Coronary artery (tissue), 2 donors: ENCODE results near the gene PPP1R3D.

Source experiments
- DNase-seq: peaks from one replicate; pipeline ENCODE4 v3.0.0-alpha.2; 2017; ENCODE audit warnings: low spot score
- H3K27ac ChIP-seq, 2 donors: fragments of 200-600 bp; sonication (generic); one replicate each; pipeline ENCODE4 v1.5.1; 2016 to 2019
- H3K4me3 ChIP-seq: fragments of 200-600 bp; sonication (generic); 2 replicates; pipeline ENCODE4 v1.5.1; 2016; ENCODE audit warnings: mild to moderate bottlenecking, moderate library complexity
- TF ChIP-seq, protein P1 (sequence below): fragments of 200-600 bp; sonication (generic); IDR thresholded peaks from one replicate; pipeline ENCODE4 v1.5.1; 2019; ENCODE audit warnings: antibody characterized with exemption

Gene PPP1R3D

GRCh38 chr20:59933849-59934585 is 6.1 kb downstream of the PPP1R3D start:
- peak; percentile 84 for DNase-seq
- TF ChIP-seq, protein P1, sequence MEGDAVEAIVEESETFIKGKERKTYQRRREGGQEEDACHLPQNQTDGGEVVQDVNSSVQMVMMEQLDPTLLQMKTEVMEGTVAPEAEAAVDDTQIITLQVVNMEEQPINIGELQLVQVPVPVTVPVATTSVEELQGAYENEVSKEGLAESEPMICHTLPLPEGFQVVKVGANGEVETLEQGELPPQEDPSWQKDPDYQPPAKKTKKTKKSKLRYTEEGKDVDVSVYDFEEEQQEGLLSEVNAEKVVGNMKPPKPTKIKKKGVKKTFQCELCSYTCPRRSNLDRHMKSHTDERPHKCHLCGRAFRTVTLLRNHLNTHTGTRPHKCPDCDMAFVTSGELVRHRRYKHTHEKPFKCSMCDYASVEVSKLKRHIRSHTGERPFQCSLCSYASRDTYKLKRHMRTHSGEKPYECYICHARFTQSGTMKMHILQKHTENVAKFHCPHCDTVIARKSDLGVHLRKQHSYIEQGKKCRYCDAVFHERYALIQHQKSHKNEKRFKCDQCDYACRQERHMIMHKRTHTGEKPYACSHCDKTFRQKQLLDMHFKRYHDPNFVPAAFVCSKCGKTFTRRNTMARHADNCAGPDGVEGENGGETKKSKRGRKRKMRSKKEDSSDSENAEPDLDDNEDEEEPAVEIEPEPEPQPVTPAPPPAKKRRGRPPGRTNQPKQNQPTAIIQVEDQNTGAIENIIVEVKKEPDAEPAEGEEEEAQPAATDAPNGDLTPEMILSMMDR = peak; percentile 97
- H3K4me3 ChIP-seq = peak overlapping the region; percentile 74
- peak overlapping the region; percentile 34 to 76 for H3K27ac ChIP-seq

DNA sequence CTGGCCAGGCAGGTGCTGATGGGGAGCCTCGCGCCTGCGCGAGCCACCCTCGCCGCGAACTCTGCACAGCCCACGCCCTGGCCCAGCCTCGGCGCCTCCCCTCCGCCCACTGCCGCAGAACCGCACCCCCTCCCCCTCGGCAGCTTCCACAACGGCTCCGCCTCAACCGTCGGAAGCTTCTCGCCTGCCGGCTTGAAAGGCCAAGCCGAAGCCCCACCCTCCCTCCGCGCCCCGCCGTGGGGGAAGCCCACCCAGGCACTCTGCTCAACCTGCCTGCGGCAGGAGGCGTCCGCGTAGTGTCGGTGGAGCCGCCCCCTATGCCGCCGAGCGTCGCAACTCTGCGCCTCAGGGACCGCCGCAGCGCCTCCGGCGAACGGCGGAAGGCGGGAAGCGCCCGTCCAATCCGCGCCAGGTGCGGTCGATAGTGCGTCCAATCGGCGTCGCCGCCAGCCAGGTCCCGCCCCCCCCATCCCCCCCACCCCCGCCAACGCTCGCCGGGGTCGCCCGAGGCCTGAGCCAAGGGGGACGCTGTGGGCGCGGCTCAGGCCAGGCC is 6.7 kb downstream of the PPP1R3D start, which contains the start of gene SYCP2:
TSS of gene SYCP2 (minus strand) at position 342 of the 553 bp plus-strand sequence. CDS start 11,224 bp downstream, outside the sequence.
- TF ChIP-seq, protein P1 = no peak
- Histone ChIP-seq H3K4me3 (peak within 1 kb of the TSS; percentile 74), H3K27ac (peak within 1 kb of the TSS; percentile 34 to 76)
- no peak for DNase-seq

DNA sequence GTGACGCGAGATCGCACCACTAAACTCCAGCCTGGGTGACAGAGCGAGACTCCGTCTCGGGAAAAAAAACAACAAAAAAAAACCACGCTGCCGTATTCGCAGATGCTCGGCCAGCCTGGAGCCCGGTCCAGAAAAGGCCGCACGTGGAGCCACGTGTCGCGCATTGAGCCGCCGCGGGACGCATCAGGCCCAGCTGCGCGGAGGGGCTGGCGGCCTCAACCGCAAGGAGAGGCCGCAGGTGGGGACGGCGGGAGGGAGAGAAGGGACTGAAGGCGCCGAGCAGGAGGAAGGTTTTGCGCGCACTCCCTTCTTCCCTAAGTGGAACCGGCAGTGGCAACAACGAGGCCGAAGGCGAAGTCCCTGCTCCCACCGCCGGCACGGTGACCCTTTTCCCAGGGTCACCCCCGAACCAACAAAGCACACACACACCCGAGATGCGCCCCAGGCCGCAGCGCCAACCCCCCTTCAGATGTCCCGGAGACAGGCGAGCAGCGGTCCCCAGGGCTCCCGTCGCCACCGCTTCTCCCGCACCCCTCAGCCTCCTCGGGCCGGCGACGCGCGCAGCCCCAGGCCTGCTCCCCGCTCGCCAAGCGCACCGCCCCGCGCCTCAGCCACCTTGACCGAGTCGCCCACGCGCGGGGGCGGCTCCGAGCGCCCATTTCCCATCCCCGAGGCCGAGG is 7.3 kb downstream of the PPP1R3D start:
- DNase-seq = no peak
- Histone ChIP-seq H3K4me3 (peak overlapping the region; percentile 74), H3K27ac (no peak overlapping the region)
- TF ChIP-seq, protein P1 = no peak

DNA sequence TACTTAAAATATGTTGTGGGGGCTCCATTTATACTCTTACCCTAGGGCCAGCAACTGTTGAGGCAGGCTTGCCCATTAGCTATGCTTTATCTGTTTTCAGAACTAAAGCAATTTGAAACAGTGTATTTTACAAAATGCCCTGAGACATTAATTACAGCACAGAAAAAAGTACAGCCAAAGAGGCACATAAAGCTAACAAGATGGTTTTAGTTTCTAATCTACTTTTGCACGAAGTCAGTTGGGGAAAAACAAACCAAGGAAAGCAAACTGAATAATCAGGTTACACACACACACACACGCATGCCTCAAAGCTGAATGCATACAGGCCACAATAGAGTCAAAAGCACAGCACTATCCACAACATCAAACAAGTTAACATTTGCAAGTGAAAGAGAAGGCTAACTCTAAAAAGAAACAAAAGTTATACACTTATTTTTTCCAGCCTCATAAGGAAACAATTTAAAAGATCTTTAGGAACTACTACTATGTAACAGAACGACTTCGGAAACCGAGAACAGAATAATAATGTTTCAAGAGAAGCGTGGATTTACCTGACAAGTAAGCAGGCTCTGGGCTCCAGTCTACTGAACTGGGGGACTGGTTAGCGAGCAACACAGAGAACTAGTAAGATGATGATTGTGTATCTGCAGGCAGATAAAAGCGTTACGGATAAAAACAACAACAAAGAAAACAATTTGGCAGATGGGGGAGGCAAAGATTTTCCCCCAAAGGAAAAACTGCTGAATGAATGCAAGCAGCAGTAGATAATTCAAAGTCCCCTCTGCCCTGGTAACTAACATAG is 8.4 kb downstream of the PPP1R3D start:
- Histone ChIP-seq H3K4me3 (no peak overlapping the region), H3K27ac (no peak overlapping the region)
- DNase-seq = no peak
- TF ChIP-seq, protein P1 = no peak

DNA sequence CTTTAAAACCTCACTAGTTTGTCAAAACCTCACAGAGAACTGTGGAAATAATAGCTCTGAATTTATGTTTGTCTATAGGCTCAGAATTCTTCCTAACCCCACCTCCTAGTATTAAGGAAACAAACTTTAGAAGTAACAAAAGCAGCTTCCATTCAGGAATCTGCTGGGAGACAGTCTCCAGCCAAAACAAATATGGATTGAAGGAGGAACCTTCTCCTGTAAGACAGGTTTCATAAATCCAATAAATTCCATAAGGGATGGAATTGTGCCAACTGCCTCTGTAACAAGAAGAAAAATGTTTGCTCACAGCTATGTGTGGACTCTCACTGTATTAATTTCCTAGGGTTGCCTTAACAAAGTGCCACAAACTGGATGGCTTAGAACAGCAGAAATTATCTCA is 14.2 kb downstream of the PPP1R3D start:
- no peak for DNase-seq
- Histone ChIP-seq H3K4me3 (no peak overlapping the region), H3K27ac (no peak overlapping the region)
- TF ChIP-seq, protein P1 = no peak

DNA sequence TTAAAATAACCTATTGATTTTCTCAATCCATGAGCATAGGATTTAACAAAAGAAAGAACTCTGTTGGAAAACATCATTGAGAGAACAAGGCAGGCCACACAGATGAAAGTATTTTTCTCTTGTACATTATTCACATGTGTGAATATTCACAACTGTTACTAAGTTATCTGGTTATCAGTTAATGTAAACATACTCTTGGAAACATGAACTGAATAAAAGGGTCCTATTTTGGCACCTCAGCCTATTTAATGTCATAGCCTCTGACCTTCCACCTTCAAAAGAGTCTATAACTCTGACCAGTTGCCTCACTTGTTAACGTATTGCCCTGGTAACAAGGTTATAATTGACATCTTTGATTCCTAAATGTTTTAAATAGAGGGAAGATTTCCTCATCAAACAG is 14.7 kb downstream of the PPP1R3D start:
- no peak overlapping the region for H3K27ac ChIP-seq
- H3K4me3 ChIP-seq = no peak overlapping the region
- DNase-seq = no peak
- TF ChIP-seq, protein P1 = no peak
